ENCODE data around the gene UBE2Q1.
"Not testable (repeated sequence)": the region's sequence is repeated elsewhere in the genome, so short reads cannot be mapped to it uniquely, and the experiment has no call there.

The UBE2Q1 gene

DNA sequence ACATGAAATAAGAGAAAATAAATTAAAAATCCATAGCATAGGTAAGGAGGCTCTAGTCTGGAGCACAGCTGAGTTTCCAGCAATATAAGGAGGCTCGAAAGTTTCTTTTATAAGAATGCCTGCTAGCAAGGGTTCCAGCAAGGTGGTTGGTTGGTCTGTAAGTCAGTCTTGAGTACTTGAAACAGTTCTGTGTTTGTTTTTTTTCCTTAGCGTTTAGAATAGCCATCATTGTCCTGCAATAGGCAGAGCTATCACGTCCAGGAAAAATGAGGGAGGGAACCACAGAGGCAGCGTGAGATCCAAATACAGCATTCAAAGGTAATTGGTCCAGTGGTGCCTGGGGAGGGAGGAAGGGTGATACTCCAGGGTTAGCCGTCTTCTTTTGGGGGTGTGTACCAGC lies 8.4 kb downstream of the UBE2Q1 start:
- Histone ChIP-seq H3K4me1 (ENCODE audit: insufficient read depth, low read length) (no peaks in the 10 kb centered on the region), H3K9ac (ENCODE audit: low read depth, low read length) (no peak overlapping the region), H3K9me3 (ENCODE audit: control insufficient read depth, insufficient read depth, low read length) (no peaks in the 10 kb centered on the region), H3K36me3 (ENCODE audit: insufficient read depth, low read length) (peaks cover 38% of the 10 kb centered on the region)

DNA sequence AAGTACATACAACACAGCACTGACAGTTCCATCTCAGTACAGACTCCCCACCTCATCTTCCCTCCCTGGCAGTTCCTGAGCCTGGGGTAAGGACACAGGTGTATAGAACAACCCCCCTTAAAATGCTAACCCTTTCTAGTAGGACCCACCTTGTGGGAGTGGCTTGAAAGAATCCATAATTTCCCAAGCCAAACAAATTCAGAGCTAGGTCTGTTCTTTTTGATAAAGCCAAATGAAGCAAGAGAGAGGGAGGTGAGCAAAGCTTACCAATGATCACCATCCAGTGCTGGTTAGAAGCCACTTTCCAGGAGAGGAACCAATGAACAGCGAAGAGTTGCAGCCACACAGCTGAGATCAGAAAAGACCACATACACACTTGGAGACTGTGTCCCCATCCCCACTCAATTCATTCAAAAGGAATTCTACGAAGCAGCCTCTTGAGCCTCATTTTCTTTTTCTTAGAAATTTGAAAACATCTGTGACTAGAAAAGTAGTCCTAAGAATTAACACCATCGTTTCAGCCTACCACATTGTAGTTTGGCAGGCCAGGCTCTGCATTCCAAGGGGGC lies 9.2 kb downstream of the UBE2Q1 start:
- no peak overlapping the region for H3K9ac ChIP-seq (ENCODE audit: low read depth, low read length)
- no peaks in the 10 kb centered on the region for H3K4me1 ChIP-seq (ENCODE audit: insufficient read depth, low read length)
- H3K36me3 ChIP-seq (ENCODE audit: insufficient read depth, low read length): peaks cover 31% of the 10 kb centered on the region
- no peaks in the 10 kb centered on the region for H3K9me3 ChIP-seq (ENCODE audit: control insufficient read depth, insufficient read depth, low read length)

DNA sequence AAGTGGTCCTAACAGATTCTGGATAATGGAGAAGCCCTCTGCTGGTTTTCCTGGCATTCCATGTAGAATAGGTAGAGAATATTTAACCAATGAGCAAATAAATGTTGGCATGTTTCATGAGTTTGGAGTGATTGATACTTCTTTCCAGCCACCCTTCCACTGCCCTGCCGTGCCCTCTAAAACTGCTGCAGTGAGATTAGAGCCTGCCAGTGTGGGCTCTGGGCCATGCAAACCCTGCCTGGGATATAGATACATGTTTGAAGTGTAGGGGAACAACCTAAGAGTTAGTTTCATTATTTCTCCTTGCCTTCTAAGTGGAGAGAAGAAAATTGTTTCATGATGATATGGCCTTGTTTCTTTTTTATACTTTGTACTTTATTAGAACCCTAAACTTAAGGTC lies 10.4 kb downstream of the UBE2Q1 start:
- no peaks in the 10 kb centered on the region for H3K4me1 ChIP-seq (ENCODE audit: insufficient read depth, low read length)
- H3K36me3 ChIP-seq (ENCODE audit: insufficient read depth, low read length): peaks cover 20% of the 10 kb centered on the region
- no peak overlapping the region for H3K9ac ChIP-seq (ENCODE audit: low read depth, low read length)
- no peaks in the 10 kb centered on the region for H3K9me3 ChIP-seq (ENCODE audit: control insufficient read depth, insufficient read depth, low read length)

DNA sequence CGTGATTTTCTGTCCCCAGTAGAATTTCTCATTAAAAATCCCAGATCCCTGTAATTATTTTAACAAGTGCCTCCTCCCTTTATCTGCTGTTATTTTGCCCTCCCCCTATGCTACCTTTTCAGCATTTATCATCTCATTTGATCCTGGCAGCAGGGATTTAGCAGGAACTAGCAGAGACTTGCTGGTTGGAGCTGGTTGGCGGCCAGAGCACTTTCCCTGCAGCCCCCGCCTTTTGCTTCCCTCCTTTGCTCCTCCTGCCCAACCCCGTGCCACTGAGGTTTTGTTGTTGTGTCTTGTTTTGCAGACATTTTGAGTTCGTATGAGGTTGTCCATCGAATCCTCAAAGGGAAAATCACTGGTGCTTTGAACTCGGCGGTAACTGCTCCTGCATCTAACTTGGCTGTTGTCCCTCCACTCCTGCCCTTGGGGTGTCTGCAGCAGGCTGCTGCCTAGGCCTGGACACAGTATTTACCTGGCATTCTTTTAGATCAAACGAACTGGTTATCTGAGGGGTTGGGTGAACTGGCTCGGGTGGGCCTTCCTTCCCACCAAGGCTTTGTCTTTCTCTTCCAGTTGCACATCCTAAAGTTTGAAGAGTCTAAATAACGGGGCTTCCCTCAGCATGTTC lies 11.2 kb downstream of the UBE2Q1 start:
- H3K4me1 ChIP-seq (ENCODE audit: insufficient read depth, low read length): no peaks in the 10 kb centered on the region
- peaks cover 12% of the 10 kb centered on the region for H3K36me3 ChIP-seq (ENCODE audit: insufficient read depth, low read length)
- H3K9ac ChIP-seq (ENCODE audit: low read depth, low read length): no peak overlapping the region
- no peaks in the 10 kb centered on the region for H3K9me3 ChIP-seq (ENCODE audit: control insufficient read depth, insufficient read depth, low read length)

DNA sequence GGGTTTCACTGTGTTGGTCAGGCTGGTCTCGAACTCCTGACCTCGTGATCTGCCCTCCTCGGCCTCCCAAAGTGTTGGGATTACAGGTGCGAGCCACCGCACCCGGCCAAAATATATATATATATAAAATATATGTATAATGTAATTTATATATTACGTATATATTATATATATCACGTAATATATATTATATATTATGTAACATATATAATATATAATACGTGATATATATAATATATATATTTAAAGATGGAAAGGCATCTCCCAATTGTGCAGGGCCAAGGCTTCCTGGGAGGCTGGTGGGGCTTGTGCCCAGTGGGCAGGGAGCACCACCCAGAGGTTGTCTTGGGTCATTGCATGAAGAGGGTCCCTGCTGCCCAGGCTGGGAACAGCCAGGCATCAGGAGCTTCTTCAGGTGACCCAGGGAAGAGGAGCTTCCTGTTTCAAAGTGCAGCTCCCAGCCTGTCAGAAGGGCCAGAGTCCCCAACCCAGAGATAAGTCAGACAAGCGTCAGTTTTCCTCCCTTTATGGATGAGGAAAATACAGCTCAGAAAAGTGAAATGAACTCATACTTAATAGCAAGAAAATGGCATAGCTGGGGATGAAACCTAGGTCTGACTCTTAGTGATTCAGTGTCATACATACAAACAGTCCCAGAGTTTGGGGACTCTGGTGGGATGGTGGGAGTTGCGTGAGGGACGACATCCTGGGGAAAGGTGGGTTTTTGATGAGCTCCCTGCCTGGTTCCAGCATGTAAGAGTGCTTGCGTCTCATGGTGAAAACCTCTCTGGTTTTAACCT lies 12.0 kb downstream of the UBE2Q1 start:
- Histone ChIP-seq H3K4me1 (ENCODE audit: insufficient read depth, low read length) (no peaks in the 10 kb centered on the region), H3K9ac (ENCODE audit: low read depth, low read length) (no peak overlapping the region), H3K9me3 (ENCODE audit: control insufficient read depth, insufficient read depth, low read length) (no peaks in the 10 kb centered on the region), H3K36me3 (ENCODE audit: insufficient read depth, low read length) (peaks cover 10% of the 10 kb centered on the region)

DNA sequence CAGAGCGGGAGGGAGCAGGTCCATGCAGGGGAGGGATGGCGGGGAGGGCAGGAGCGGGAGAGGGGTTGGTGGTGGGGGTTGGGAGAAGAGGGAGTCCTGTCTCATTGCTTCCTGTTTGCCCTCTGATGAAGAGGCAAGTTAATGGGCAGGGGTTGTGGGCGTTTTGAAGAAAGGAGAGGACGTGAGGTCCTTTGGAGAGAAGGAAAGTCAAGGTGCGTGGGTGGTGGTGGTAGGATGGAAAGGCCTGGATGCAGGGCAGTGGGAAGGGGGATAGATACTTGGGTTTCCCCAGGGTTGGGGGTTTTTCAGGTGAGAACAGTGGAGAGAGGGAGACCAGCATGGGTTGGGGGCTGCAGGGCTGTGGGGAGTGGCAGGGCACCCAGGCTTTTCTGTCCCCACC lies 17.2 kb downstream of the UBE2Q1 start:
- Histone ChIP-seq H3K9me3 (ENCODE audit: control insufficient read depth, insufficient read depth, low read length) (no peaks in the 10 kb centered on the region), H3K4me1 (ENCODE audit: insufficient read depth, low read length) (no peaks in the 10 kb centered on the region), H3K36me3 (ENCODE audit: insufficient read depth, low read length) (no peaks in the 10 kb centered on the region), H3K9ac (ENCODE audit: low read depth, low read length) (no peak overlapping the region)

DNA sequence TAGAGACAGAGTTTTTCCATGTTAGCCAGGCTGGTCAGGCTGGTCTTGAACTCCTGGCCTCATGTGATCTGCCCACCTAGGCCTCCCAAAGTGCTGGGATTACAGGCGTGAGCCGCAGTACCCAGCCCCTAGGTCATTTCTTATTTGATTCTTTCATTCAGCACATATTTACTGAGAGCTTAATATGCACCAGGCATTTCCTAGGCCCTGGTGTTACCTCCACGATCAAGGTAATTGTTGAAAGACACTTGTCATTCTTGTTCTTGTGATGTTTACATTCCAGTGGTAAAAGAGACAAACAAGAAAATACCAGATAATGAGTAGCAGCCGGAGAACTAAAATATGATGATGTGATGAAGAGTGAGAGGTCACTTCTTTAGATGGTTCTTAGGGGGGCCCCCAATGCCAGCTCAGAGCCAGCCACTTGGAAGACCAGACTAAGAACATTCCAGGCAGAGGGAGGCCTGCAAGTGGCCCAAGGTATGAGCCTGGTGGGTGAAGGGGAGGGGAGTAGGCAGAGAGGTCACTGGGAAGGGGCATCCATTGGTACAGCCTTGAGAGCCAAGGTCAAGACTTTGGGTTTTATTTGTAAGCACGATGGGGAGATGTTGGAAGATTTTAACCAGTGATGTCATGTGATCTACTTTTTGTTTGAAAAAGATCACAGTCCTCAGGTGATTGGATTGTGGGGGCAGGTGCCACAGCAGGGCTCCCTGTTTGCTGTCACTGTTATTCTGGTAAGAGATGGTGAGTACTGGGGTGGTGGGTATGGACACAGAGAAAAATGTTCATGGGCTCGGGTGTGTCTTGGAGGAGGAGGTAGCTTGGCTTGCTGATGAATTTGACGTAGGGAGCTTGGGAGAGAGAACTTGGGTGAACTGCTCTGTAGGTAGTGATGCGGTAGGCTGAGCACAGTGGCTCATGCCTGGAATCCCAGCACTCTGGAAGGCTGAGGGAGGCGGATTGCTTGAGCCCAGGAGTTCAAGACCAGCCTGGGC lies 18.7 kb downstream of the UBE2Q1 start:
- no peaks in the 10 kb centered on the region for H3K36me3 ChIP-seq (ENCODE audit: insufficient read depth, low read length)
- H3K4me1 ChIP-seq (ENCODE audit: insufficient read depth, low read length): no peaks in the 10 kb centered on the region
- H3K9me3 ChIP-seq (ENCODE audit: control insufficient read depth, insufficient read depth, low read length): no peaks in the 10 kb centered on the region
- H3K9ac ChIP-seq (ENCODE audit: low read depth, low read length): no peak overlapping the region

DNA sequence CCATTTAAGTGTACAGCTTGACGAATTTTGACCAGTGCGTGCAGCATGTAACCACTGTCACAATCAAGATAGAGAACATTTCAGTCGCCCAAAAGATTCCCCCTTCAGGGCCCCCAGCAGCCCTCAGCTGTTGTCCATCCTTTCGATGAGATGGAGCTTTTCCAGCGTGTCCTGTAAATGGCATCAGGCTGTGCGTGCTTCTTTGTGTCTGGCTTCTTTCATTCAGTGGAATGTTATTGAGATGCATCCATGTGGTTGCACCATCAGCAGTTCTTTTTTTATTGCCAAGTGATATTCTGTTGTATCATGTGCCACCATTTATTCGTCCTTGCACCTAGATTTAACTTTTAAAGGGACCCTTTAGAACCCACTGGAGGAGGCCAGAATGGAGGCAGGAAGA lies 21.9 kb downstream of the UBE2Q1 start:
- Histone ChIP-seq H3K9me3 (ENCODE audit: control insufficient read depth, insufficient read depth, low read length) (no peaks in the 10 kb centered on the region), H3K4me1 (ENCODE audit: insufficient read depth, low read length) (no peaks in the 10 kb centered on the region), H3K9ac (ENCODE audit: low read depth, low read length) (no peak overlapping the region), H3K36me3 (ENCODE audit: insufficient read depth, low read length) (no peaks in the 10 kb centered on the region)

DNA sequence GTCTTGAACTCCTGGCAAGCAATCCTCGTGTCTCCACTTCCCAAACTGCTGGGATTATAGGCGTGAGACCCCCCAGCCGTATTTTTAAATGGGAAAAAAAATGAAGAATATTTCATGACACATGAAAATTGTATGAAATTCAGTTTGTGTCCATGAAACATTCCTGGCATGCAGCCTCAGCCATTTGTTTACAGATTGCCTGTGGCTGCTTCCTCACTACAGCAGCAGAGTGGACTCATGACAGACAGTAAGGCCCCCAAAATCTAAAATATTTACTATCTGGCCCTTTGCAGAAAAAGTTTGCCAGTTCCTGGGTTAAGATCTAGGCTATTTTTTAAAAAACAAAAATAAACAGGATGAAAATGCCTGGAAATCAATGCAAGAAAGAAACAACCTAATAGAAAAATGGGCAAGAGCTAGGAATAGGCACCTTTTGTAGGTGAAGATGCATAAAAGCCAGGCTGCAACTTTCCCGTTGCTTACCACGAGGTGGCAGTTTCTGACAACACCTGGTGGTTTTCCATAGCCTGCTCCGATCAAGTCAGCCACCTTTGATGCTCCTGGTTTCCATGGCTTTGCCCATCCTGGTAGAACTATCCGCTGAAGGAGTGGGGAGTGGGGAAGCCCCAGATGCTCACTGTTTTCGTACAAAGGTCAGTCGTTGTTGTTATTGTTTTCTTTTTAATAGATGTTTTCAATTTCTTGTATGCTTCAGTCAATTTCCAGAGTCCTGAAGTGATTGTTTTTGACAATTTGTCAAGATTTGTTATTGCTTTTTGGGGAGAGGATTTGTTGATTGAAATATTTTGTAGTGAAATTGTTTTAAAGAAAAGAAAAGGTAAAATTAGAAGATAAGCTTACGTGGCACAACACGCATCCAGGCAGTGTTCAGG lies 24.3 kb downstream of the UBE2Q1 start:
- Histone ChIP-seq H3K4me1 (ENCODE audit: insufficient read depth, low read length) (no peaks in the 10 kb centered on the region), H3K36me3 (ENCODE audit: insufficient read depth, low read length) (no peaks in the 10 kb centered on the region), H3K9ac (ENCODE audit: low read depth, low read length) (no peak overlapping the region), H3K9me3 (ENCODE audit: control insufficient read depth, insufficient read depth, low read length) (no peaks in the 10 kb centered on the region)

DNA sequence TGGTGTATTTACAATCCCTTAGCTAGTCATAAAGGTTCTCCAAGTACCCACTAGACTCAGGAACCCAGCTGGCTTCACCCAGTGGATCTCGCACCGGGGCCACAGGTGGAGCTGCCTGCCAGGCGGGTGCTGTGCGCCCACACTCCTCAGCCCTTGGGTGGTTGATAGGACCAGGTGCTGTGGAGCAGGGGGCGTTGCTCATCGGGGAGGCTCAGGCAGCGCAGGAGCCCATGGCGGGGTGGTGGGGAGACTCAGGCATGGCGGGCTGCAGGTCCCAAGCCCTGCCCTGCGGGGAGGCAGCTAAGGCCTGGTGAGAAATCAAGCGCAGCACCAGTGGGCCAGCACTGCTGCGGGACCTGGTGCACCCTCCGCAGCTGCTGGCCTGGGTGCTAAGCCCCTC lies 26.5 kb downstream of the UBE2Q1 start:
- H3K9me3 ChIP-seq (ENCODE audit: control insufficient read depth, insufficient read depth, low read length); H3K9ac ChIP-seq (ENCODE audit: low read depth, low read length): not testable (repeated sequence)

DNA sequence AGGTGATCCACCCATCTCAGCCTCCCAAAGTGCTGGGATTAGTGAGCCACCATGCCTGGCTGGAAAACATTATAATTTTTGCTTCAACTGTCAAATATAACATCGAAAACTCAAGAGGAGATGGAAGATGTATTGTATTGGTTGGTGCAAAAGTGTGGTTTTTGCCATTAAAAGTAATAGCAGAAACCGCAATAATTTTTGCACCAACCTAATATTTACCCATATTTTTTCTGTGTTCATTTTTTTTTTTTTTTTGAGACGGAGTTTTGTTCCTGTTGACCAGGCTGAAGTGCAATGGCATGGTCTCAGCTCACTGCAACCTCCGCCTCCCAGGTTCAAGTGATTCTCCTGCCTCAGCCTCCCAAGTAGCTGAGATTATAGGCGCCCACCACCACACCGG lies 29.2 kb downstream of the UBE2Q1 start:
- no peaks in the 10 kb centered on the region for H3K4me1 ChIP-seq (ENCODE audit: insufficient read depth, low read length)
- H3K36me3 ChIP-seq (ENCODE audit: insufficient read depth, low read length): no peaks in the 10 kb centered on the region
- no peaks in the 10 kb centered on the region for H3K9me3 ChIP-seq (ENCODE audit: control insufficient read depth, insufficient read depth, low read length)
- H3K9ac ChIP-seq (ENCODE audit: low read depth, low read length): no peak overlapping the region

More for the DNA sequence above, 26.5 kb downstream of the UBE2Q1 start:
- not testable (repeated sequence) for H3K4me1 ChIP-seq (ENCODE audit: insufficient read depth, low read length); H3K36me3 ChIP-seq (ENCODE audit: insufficient read depth, low read length)

DNA sequence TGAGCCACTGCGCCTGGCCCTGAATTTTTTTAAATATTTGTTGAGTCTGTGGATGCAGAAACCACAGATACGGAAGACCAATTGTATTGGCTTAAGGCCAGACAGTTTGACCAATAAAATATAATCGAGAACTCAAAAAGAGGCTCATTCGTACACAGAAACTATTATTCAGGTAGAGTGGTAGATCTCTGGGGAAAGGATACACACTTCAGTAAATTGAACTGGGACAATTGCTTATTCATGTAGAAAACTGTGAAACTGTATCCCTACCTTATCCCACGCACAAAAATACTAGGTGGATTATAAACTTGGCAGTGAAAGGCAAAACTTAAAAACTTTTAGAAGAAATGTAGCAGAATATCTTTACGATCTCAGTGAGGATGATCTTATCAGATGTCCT lies 31.3 kb downstream of the UBE2Q1 start:
- Histone ChIP-seq H3K36me3 (ENCODE audit: insufficient read depth, low read length) (no peaks in the 10 kb centered on the region), H3K9me3 (ENCODE audit: control insufficient read depth, insufficient read depth, low read length) (no peaks in the 10 kb centered on the region), H3K4me1 (ENCODE audit: insufficient read depth, low read length) (no peaks in the 10 kb centered on the region), H3K9ac (ENCODE audit: low read depth, low read length) (no peak overlapping the region)

DNA sequence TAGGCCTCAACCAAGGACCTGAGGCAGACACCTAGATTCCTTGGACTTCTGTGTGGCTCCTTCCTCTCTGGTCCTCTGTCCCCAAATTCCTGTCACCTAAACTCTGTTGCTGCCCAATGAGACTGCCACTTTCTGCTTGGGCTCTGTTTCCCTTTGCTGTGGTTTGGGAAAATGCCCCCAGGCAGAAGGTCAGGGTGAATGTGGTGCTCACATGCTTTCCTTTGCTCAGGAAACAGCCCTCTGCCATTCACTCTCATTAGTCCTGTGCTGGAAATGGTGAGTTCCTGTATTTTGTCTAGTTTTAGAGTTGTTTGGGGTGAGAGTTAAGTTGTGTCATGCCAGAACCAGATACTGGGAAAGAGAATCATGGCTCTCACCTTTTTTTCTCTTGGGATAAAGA lies 33.6 kb downstream of the UBE2Q1 start:
- Histone ChIP-seq H3K9me3 (ENCODE audit: control insufficient read depth, insufficient read depth, low read length) (no peaks in the 10 kb centered on the region), H3K9ac (ENCODE audit: low read depth, low read length) (no peak overlapping the region), H3K4me1 (ENCODE audit: insufficient read depth, low read length) (no peaks in the 10 kb centered on the region), H3K36me3 (ENCODE audit: insufficient read depth, low read length) (no peaks in the 10 kb centered on the region)

Data from ES-I3 (cell line).